CD8-positive, alpha-beta memory T cell (primary cell): ENCODE data around the gene GJA4. TPM values are rescaled to one million over a fixed set of nuclear protein-coding genes. Genes with fewer than 3 reads are reported as not detected.

ENCODE experiments used
- CTCF ChIA-PET: fragments of 350-600 bp; sonication (Branson Sonifier 250); formaldehyde crosslinking; loops from one replicate; lab custom pipeline; 2021; ENCODE audit warnings: antibody characterized with exemption; lab: Charles Lee
- POLR2A ChIA-PET: fragments of 350-600 bp; sonication (Branson Sonifier 250); formaldehyde crosslinking; loops from one replicate; lab custom pipeline; 2021; ENCODE audit warnings: antibody characterized with exemption; lab: Charles Lee
- DNase-seq, 5 donors: peaks; one replicate each; pipeline versions ENCODE4 v3.0.0 to v3.0.0-alpha.2; 2020 to 2022; ENCODE audit warnings: mixed read lengths in 1 of 5
- H3K27ac ChIP-seq: one replicate; pipeline ENCODE4 v1.7.0; 2013; ENCODE audit warnings: low read depth, mild to moderate bottlenecking, low read length, moderate library complexity
- H3K27me3 ChIP-seq: 2 replicates; pipeline ENCODE4 v1.7.0; 2013; ENCODE audit warnings: low read length, mild to moderate bottlenecking; ENCODE audit not compliant: insufficient read depth, poor library complexity, severe bottlenecking
- H3K36me3 ChIP-seq: 2 replicates; pipeline ENCODE4 v1.7.0; 2013; ENCODE audit warnings: mild to moderate bottlenecking, low read length, moderate library complexity; ENCODE audit not compliant: insufficient read depth
- H3K4me1 ChIP-seq: 2 replicates; pipeline ENCODE4 v1.7.0; 2013; ENCODE audit warnings: mild to moderate bottlenecking, low read length, moderate library complexity; ENCODE audit not compliant: insufficient read depth
- H3K4me3 ChIP-seq: 2 replicates; pipeline ENCODE4 v1.7.0; 2013; ENCODE audit warnings: mild to moderate bottlenecking, low read length
- H3K9me3 ChIP-seq: 2 replicates; pipeline ENCODE4 v1.7.0; 2013; ENCODE audit warnings: mild to moderate bottlenecking, low read length
- H3K27ac Mint-ChIP-seq, 8 donors: one replicate each; pipeline ENCODE4 v1.8.0; 2020 to 2021; ENCODE audit warnings: mixed read lengths in 8 of 8, mild to moderate bottlenecking in 6 of 8, inconsistent platforms in 3 of 8, moderate library complexity in 3 of 8
- H3K27me3 Mint-ChIP-seq, 2 donors: one replicate each; pipeline ENCODE4 v1.8.0; 2020 to 2021; ENCODE audit warnings: mixed read lengths in 2 of 2, mild to moderate bottlenecking in 1 of 2, moderate library complexity in 1 of 2
- H3K36me3 Mint-ChIP-seq, 3 donors: one replicate each; pipeline ENCODE4 v1.8.0; 2020 to 2021; ENCODE audit warnings: mixed read lengths in 3 of 3, inconsistent platforms in 1 of 3, mild to moderate bottlenecking in 1 of 3
- H3K4me1 Mint-ChIP-seq, 3 donors: one replicate each; pipeline ENCODE4 v1.8.0; 2020 to 2021; ENCODE audit warnings: mixed read lengths in 3 of 3, inconsistent platforms in 1 of 3, mild to moderate bottlenecking in 1 of 3
- H3K4me3 Mint-ChIP-seq, 7 donors: one replicate each; pipeline ENCODE4 v1.8.0; 2020 to 2021; ENCODE audit warnings: mixed read lengths in 7 of 7, mild to moderate bottlenecking in 6 of 7, moderate library complexity in 4 of 7, inconsistent platforms in 2 of 7
- H3K9me3 Mint-ChIP-seq, 5 donors: one replicate each; pipeline ENCODE4 v1.8.0; 2020 to 2022; ENCODE audit warnings: mixed read lengths in 5 of 5, mild to moderate bottlenecking in 3 of 5, moderate library complexity in 2 of 5, inconsistent platforms in 1 of 5
- polyA plus RNA-seq: library from polyadenylated mRNA; unstranded; fragments of 300-500 nt; fragmentation: Illumina TruSeq; gene quantifications from one replicate; pipeline ENCODE4 v1.2.3, GENCODE V29; 2021
- total RNA-seq, 2 experiments: library from RNA; stranded (reverse); gene quantifications; one replicate each; pipeline ENCODE4 v1.2.3, GENCODE V29; 2021

GJA4 gene
- total and polyA plus RNA-seq, 3 experiments from 2014 or later, result not detected

DNA sequence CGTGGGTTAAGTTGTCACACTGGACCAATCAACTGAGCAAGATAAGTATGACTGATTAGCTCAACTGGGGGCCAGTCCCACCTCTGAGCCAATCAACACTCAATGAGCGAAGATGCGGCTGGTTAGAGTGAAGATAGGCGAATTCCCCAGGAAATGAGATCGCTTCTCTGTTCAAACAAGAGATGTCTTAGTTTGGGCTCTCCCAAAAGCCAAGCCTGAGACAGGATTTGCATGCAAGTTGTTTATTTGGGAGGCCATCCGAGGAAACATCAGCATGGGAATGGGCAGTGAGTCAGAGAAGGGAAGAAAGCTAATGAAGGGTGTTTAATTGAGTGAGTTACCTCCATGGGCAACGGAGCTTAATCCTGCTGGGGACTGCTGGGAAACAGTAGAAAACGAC is 42.8 kb upstream of the GJA4 start:
- peaks cover 0 to 1% (median 0%) of the 10 kb centered on the region in 3 donors for H3K36me3 Mint-ChIP-seq
- no peaks in the 10 kb centered on the region for H3K36me3 ChIP-seq
- H3K27ac Mint-ChIP-seq, result no peak overlapping the region
- POLR2A ChIA-PET, result no interaction called here
- H3K4me3 Mint-ChIP-seq, result no peak overlapping the region
- peaks cover 5 to 19% of the 10 kb centered on the region in 2 donors for H3K27me3 Mint-ChIP-seq
- H3K4me1 ChIP-seq, result no peaks in the 10 kb centered on the region
- no peaks in the 10 kb centered on the region for H3K4me1 Mint-ChIP-seq
- H3K9me3 Mint-ChIP-seq, result no peaks in the 10 kb centered on the region
- H3K9me3 ChIP-seq, result no peaks in the 10 kb centered on the region
- CTCF ChIA-PET, result no interaction called here
- no peaks in the 10 kb centered on the region for H3K27me3 ChIP-seq
- H3K4me3 ChIP-seq, result no peak overlapping the region
- no peak for DNase-seq
- H3K27ac ChIP-seq, result no peak overlapping the region

DNA sequence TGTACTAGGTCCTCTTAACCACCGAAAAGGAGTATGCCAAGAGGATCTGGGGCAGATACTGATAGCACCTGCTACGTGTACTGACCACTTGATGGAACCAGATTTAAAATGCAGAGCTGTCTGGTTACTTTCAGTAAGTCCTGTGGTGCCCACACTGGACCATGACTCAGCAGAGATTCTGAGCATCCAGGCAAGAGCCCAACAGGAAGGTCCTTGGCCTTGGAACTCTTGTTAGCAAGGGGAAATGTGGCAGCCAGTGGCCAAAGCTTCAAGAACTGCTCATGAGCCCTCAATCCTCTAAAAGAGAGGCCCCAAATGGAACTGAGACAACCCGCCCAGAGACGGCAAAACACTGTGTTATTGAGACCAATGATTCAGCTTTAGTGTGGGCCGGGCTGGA is 42.2 kb upstream of the GJA4 start:
- H3K36me3 Mint-ChIP-seq, result peaks cover 0 to 1% (median 0%) of the 10 kb centered on the region in 3 donors

GRCh38 chr1:34753163-34753562 is 39.6 kb upstream of the GJA4 start:
- ChIA-PET POLR2A (no interaction called here), CTCF (interaction anchor here (2.5 kb wide), 1 partner anchor 10 kb away, joined by 9 read pairs; no protein-coding TSS in a partner anchor)
- Mint-ChIP-seq H3K27ac (no peak overlapping the region), H3K27me3 (peaks cover 5 to 24% of the 10 kb centered on the region in 2 donors), H3K9me3 (no peaks in the 10 kb centered on the region), H3K4me1 (no peaks in the 10 kb centered on the region), H3K36me3 (peaks cover 0 to 1% (median 0%) of the 10 kb centered on the region in 3 donors), H3K4me3 (no peak overlapping the region)
- Histone ChIP-seq H3K27me3 (no peaks in the 10 kb centered on the region), H3K4me3 (no peak overlapping the region), H3K9me3 (no peaks in the 10 kb centered on the region), H3K36me3 (no peaks in the 10 kb centered on the region), H3K4me1 (no peaks in the 10 kb centered on the region), H3K27ac (no peak overlapping the region)
- DNase-seq, result no peak

More for the DNA sequence above, 42.2 kb upstream of the GJA4 start:
- Mint-ChIP-seq H3K4me1 (no peaks in the 10 kb centered on the region), H3K27ac (no peak overlapping the region), H3K9me3 (no peaks in the 10 kb centered on the region), H3K4me3 (no peak overlapping the region), H3K27me3 (peaks cover 5 to 19% of the 10 kb centered on the region in 2 donors)
- CTCF ChIA-PET, result interaction anchor here (0.8 kb wide), 1 partner anchor 8 kb away, joined by 3 read pairs; no protein-coding TSS in a partner anchor
- DNase-seq, result peak in 1 of 5 donors; percentile 3
- no peaks in the 10 kb centered on the region for H3K27me3 ChIP-seq
- no peak overlapping the region for H3K27ac ChIP-seq
- POLR2A ChIA-PET, result no interaction called here
- no peaks in the 10 kb centered on the region for H3K9me3 ChIP-seq
- no peaks in the 10 kb centered on the region for H3K4me1 ChIP-seq
- no peaks in the 10 kb centered on the region for H3K36me3 ChIP-seq
- no peak overlapping the region for H3K4me3 ChIP-seq

GRCh38 chr1:34754964-34755637 is 37.7 kb upstream of the GJA4 start, which contains the start of gene GJB5:
Gene GJB5 (plus strand): TSS chr1:34755047. CDS start chr1:34757331, 2,284 bp downstream.
- H3K27ac Mint-ChIP-seq, result no peak within 1 kb of the TSS
- no peaks in the 10 kb centered on the region for H3K36me3 Mint-ChIP-seq
- no peaks in the 10 kb centered on the region for H3K9me3 Mint-ChIP-seq
- H3K36me3 ChIP-seq, result no peaks in the 10 kb centered on the region
- no peak within 1 kb of the TSS for H3K4me3 ChIP-seq
- ChIA-PET POLR2A (no interaction called here), CTCF (interaction anchor here (2.5 kb wide), 1 partner anchor 12 kb away, joined by 9 read pairs; no protein-coding TSS in a partner anchor)
- DNase-seq, result no peak
- no peak within 1 kb of the TSS for H3K4me3 Mint-ChIP-seq
- H3K9me3 ChIP-seq, result no peaks in the 10 kb centered on the region
- H3K27me3 ChIP-seq, result no peaks in the 10 kb centered on the region
- H3K4me1 Mint-ChIP-seq, result no peaks in the 10 kb centered on the region
- peaks cover 5 to 28% of the 10 kb centered on the region in 2 donors for H3K27me3 Mint-ChIP-seq
- no peaks in the 10 kb centered on the region for H3K4me1 ChIP-seq
- H3K27ac ChIP-seq, result no peak within 1 kb of the TSS

DNA sequence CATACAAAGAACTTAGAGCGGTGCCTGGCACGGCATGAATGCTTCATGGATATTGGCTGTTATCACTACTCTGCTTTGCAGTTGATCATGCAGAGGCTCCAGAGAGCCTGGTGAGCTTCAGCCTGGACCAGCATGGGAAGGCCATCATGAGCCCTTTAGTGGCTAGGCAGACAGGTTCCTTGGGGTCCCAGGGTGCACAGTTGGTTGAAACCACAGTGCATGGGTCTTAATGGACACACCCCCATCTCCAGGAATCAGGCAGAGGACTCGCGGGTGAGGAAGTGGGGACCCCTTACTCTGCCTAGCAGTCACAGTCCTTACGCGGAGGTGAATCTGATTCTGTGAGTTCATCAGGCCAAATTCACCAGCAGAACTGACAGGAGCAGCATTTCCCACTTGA is 36.8 kb upstream of the GJA4 start:
- no peaks in the 10 kb centered on the region for H3K36me3 ChIP-seq
- peaks cover 5 to 28% of the 10 kb centered on the region in 2 donors for H3K27me3 Mint-ChIP-seq
- CTCF ChIA-PET, result no interaction called here

GRCh38 chr1:34757386-34757785 is 35.4 kb upstream of the GJA4 start:
- CTCF ChIA-PET, result interaction anchor here (2.7 kb wide), 1 partner anchor 15 kb away, joined by 10 read pairs; no protein-coding TSS in a partner anchor
- Histone ChIP-seq H3K4me3 (no peak overlapping the region), H3K27ac (no peak overlapping the region), H3K36me3 (no peaks in the 10 kb centered on the region), H3K4me1 (no peaks in the 10 kb centered on the region), H3K27me3 (no peaks in the 10 kb centered on the region), H3K9me3 (no peaks in the 10 kb centered on the region)
- Mint-ChIP-seq H3K4me1 (no peaks in the 10 kb centered on the region), H3K27me3 (peaks cover 5 to 32% of the 10 kb centered on the region in 2 donors), H3K27ac (no peak overlapping the region), H3K36me3 (no peaks in the 10 kb centered on the region), H3K9me3 (no peaks in the 10 kb centered on the region), H3K4me3 (no peak overlapping the region)
- DNase-seq, result no peak
- POLR2A ChIA-PET, result no interaction called here

More for the DNA sequence above, 36.8 kb upstream of the GJA4 start:
- POLR2A ChIA-PET, result no interaction called here
- no peak for DNase-seq
- Mint-ChIP-seq H3K36me3 (no peaks in the 10 kb centered on the region), H3K4me3 (no peak overlapping the region), H3K27ac (no peak overlapping the region), H3K9me3 (no peaks in the 10 kb centered on the region), H3K4me1 (no peaks in the 10 kb centered on the region)
- H3K27me3 ChIP-seq, result no peaks in the 10 kb centered on the region
- no peak overlapping the region for H3K4me3 ChIP-seq
- no peak overlapping the region for H3K27ac ChIP-seq
- H3K4me1 ChIP-seq, result no peaks in the 10 kb centered on the region
- H3K9me3 ChIP-seq, result no peaks in the 10 kb centered on the region

DNA sequence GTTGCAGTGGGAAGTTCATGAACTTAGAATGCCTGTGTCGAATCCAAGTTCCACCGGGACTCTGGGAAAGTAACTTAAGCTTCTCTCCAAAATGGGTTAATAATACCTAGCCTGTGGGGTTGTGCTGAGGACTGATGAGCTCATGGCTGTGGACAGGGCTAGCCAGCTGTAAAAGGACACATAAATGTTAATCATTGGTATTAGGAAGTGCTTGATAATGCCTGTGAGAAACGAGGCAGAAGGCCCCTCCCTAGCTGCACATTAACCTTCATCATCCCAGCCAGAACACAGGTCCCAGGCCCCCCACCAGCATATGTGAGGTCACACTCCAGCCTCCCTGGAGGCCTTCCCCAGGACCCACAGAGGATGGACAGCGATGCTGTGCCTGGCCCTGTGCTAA is 34.0 kb upstream of the GJA4 start:
- H3K9me3 Mint-ChIP-seq, result peaks cover 0 to under 1% (median 0%) of the 10 kb centered on the region in 5 donors
- H3K36me3 Mint-ChIP-seq, result no peaks in the 10 kb centered on the region
- no peaks in the 10 kb centered on the region for H3K4me1 Mint-ChIP-seq
- Histone ChIP-seq H3K27ac (no peak overlapping the region), H3K36me3 (no peaks in the 10 kb centered on the region), H3K4me3 (no peak overlapping the region), H3K27me3 (no peaks in the 10 kb centered on the region), H3K4me1 (no peaks in the 10 kb centered on the region), H3K9me3 (no peaks in the 10 kb centered on the region)
- POLR2A ChIA-PET, result no interaction called here
- CTCF ChIA-PET, result interaction anchor here (2.7 kb wide), 1 partner anchor 16 kb away, joined by 10 read pairs; no protein-coding TSS in a partner anchor
- DNase-seq, result no peak
- peaks cover 4 to 36% of the 10 kb centered on the region in 2 donors for H3K27me3 Mint-ChIP-seq
- H3K27ac Mint-ChIP-seq, result peak overlapping the region in 1 of 8 donors; percentile 23
- H3K4me3 Mint-ChIP-seq, result no peak overlapping the region

DNA sequence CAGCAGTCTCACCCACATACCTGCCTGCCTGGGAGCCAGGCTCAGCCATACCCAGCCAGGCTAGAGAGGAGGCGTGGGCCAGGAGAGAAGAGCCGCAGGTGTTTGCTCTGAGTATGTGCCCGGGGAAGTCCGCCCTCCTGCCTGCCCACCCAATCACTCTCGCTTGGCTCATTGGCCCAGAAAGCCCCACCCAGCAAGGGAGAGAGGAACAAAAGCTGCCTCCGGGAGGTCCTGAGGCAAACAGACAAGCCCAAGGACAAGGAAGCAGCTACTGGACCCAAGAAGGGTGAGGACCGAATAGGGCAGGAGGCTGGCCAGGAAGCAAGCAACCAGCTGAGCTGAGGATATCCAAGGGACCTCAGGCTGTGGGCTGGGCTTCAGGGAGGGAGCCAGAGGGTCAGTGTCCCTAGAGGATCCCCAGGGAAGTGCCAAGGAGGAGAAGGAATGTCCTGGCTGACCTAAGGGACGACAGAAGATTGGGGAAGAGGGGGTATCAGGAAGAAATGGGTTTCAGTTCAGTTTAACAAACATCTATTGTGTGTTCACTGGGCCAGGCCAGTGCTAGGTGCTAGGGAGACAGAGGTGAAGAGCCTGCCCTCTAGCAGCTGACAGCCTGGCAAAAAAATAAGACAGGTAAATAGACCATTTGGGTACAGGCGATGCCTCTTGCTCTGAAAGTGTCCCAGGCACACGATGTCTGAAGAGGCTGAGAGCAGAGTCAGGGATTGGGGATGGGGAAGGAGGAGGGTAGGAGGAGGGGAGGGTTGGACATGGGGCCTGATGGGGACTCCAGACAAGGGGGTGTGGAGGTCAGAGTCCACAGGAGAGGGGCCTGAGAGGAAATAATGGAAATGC is 33.1 kb upstream of the GJA4 start, which contains the start of gene GJB4:
GJB4 (plus strand) TSS at position 238 of the 855 bp plus-strand sequence. CDS start 1,515 bp downstream, outside the sequence.
- no peaks in the 10 kb centered on the region for H3K4me1 Mint-ChIP-seq
- no peak within 1 kb of the TSS for H3K27ac ChIP-seq
- no peaks in the 10 kb centered on the region for H3K36me3 ChIP-seq
- H3K27me3 Mint-ChIP-seq, result peaks cover 5 to 35% of the 10 kb centered on the region in 2 donors
- CTCF ChIA-PET, result no interaction called here
- no peak within 1 kb of the TSS for H3K4me3 ChIP-seq
- no peak within 1 kb of the TSS for H3K4me3 Mint-ChIP-seq
- H3K9me3 Mint-ChIP-seq, result peaks cover 0 to 2% (median 0%) of the 10 kb centered on the region in 5 donors
- no peak for DNase-seq
- H3K9me3 ChIP-seq, result no peaks in the 10 kb centered on the region
- POLR2A ChIA-PET, result no interaction called here
- H3K27me3 ChIP-seq, result no peaks in the 10 kb centered on the region
- H3K4me1 ChIP-seq, result no peaks in the 10 kb centered on the region
- peak within 1 kb of the TSS in 1 of 8 donors; percentile 29 for H3K27ac Mint-ChIP-seq
- no peaks in the 10 kb centered on the region for H3K36me3 Mint-ChIP-seq
